Measurements from ENCODE around the gene TAF4.

- TF ChIP-seq CTCF (IDR thresholded peaks at IDR 0.05): no peak
- TF ChIP-seq ZFX (IDR thresholded peaks at IDR 0.05; ENCODE audit: borderline replicate concordance): no peak
Measured at GRCh38 chr20:61937146-61937962, 128.3 kb downstream of the TAF4 start.

All from 22Rv1 (cell line).